CD14-positive monocyte (primary cell): ENCODE results near the gene LGR4. TPM values are rescaled to one million over a fixed set of nuclear protein-coding genes. Genes with fewer than 3 reads are reported as not detected.
A peak's percentile ranks its signal among the peaks of the same experiment; 100 is the strongest.

Source experiments
- DNase-seq, 3 donors: peaks; one replicate each; pipeline ENCODE4 v3.0.0-alpha.2; 2011 to 2022
- H2AFZ ChIP-seq: 2 replicates; pipeline ENCODE4 v1.6.0; 2012; ENCODE audit warnings: mild to moderate bottlenecking, low read depth, low read length, inconsistent platforms; ENCODE audit not compliant: insufficient read depth, poor library complexity, severe bottlenecking
- H3K27ac ChIP-seq, 2 donors: 1 replicate in 1 of 2; 2 replicates in 1 of 2; pipeline ENCODE4 v1.5.1; 2012 to 2013; ENCODE audit warnings: low read length in 2 of 2, control low read depth in 1 of 2, inconsistent platforms in 1 of 2, low read depth in 1 of 2, mild to moderate bottlenecking in 1 of 2
- H3K27me3 ChIP-seq, 2 donors: one replicate each; pipeline versions ENCODE4 v1.6.0 to v1.6.1; 2011 to 2013; ENCODE audit warnings: low read length in 2 of 2; ENCODE audit not compliant: control insufficient read depth in 2 of 2, insufficient read depth in 2 of 2
- H3K36me3 ChIP-seq, 2 donors: replicated peaks in 1 of 2; 1 replicate in 1 of 2; 2 replicates in 1 of 2; pipeline versions ENCODE4 v1.5.1 to v1.6.1; 2012 to 2013; ENCODE audit warnings: low read length in 2 of 2, control low read depth in 1 of 2, inconsistent platforms in 1 of 2, mild to moderate bottlenecking in 1 of 2; ENCODE audit not compliant: insufficient read depth in 2 of 2, control insufficient read depth in 1 of 2
- H3K4me1 ChIP-seq, 2 donors: 1 replicate in 1 of 2; 2 replicates in 1 of 2; pipeline versions ENCODE4 v1.5.1 to v1.6.1; 2012 to 2013; ENCODE audit warnings: low read length in 2 of 2, control low read depth in 1 of 2, inconsistent platforms in 1 of 2, mild to moderate bottlenecking in 1 of 2, moderate library complexity in 1 of 2; ENCODE audit not compliant: insufficient read depth in 2 of 2, control insufficient read depth in 1 of 2
- H3K4me2 ChIP-seq: replicated peaks from 2 replicates; pipeline ENCODE3; 2012; ENCODE audit warnings: low read length, moderate library complexity, mild to moderate bottlenecking; ENCODE audit not compliant: poor library complexity, severe bottlenecking; ENCODE audit errors: extremely low read depth
- H3K4me3 ChIP-seq, 3 experiments: fragments of 200-600 bp in 1 of 3; sonication (generic) in 1 of 3; replicated peaks in 1 of 3; 1 replicate in 2 of 3; 2 replicates in 1 of 3; pipeline ENCODE4 v1.5.1; 2011 to 2013; ENCODE audit warnings: low read length in 3 of 3, mild to moderate bottlenecking in 3 of 3, control low read depth in 2 of 3, low read depth in 2 of 3, inconsistent platforms in 1 of 3, moderate library complexity in 1 of 3
- H3K79me2 ChIP-seq: 2 replicates; pipeline ENCODE4 v1.6.0; 2012; ENCODE audit warnings: mild to moderate bottlenecking, control low read depth, inconsistent platforms, low read length, moderate library complexity; ENCODE audit not compliant: insufficient read depth
- H3K9ac ChIP-seq: 2 replicates; pipeline ENCODE4 v1.6.0; 2017; ENCODE audit warnings: low read length, mild to moderate bottlenecking; ENCODE audit not compliant: insufficient read depth, poor library complexity, severe bottlenecking
- H3K9me3 ChIP-seq, 2 donors: replicated peaks in 1 of 2; 1 replicate in 1 of 2; 2 replicates in 1 of 2; pipeline versions ENCODE4 v1.5.1 to v1.6.1; 2012 to 2013; ENCODE audit warnings: low read length in 2 of 2, control low read depth in 1 of 2; ENCODE audit not compliant: control insufficient read depth in 1 of 2, insufficient read depth in 1 of 2
- H4K20me1 ChIP-seq: 2 replicates; pipeline ENCODE4 v1.6.0; 2012; ENCODE audit warnings: mild to moderate bottlenecking, low read length, control low read depth, moderate library complexity; ENCODE audit not compliant: insufficient read depth
- H3K27ac Mint-ChIP-seq, 7 donors: one replicate each; pipeline ENCODE4 v1.8.0; 2020; ENCODE audit warnings: mild to moderate bottlenecking in 7 of 7, mixed read lengths in 7 of 7, moderate library complexity in 6 of 7, inconsistent platforms in 2 of 7
- H3K27me3 Mint-ChIP-seq, 3 donors: one replicate each; pipeline ENCODE4 v1.8.0; 2021 to 2022; ENCODE audit warnings: low read depth in 3 of 3, mild to moderate bottlenecking in 3 of 3, mixed read lengths in 3 of 3, moderate library complexity in 3 of 3, inconsistent platforms in 1 of 3
- H3K36me3 Mint-ChIP-seq, 2 donors: one replicate each; pipeline ENCODE4 v1.8.0; 2020; ENCODE audit warnings: mixed read lengths in 2 of 2, inconsistent platforms in 1 of 2, mild to moderate bottlenecking in 1 of 2
- H3K4me1 Mint-ChIP-seq: one replicate; pipeline ENCODE4 v1.8.0; 2020; ENCODE audit warnings: mild to moderate bottlenecking, mixed read lengths
- H3K4me3 Mint-ChIP-seq, 2 donors: one replicate each; pipeline ENCODE4 v1.8.0; 2020; ENCODE audit warnings: mild to moderate bottlenecking in 2 of 2, mixed read lengths in 2 of 2, moderate library complexity in 1 of 2
- H3K9me3 Mint-ChIP-seq, 7 donors: one replicate each; pipeline ENCODE4 v1.8.0; 2020 to 2022; ENCODE audit warnings: mixed read lengths in 7 of 7, mild to moderate bottlenecking in 6 of 7, moderate library complexity in 6 of 7, inconsistent platforms in 2 of 7
- WGBS: methylation state at CpG from one replicate; pipeline ENCODE4 v1.1.5; 2013; ENCODE audit warnings: missing lambda C conversion rate; ENCODE audit not compliant: insufficient coverage; 5-methylcytosine and 5-hydroxymethylcytosine counted together
- intact Hi-C, 2 donors: fragments of 100-400 bp; cut with micrococcal nuclease; formaldehyde crosslinking; loops; one replicate each; pipeline versions ENCODE4 v1.15.0 to v1.15.1; 2023
- polyA plus RNA-seq, 3 donors: library from polyadenylated mRNA; depleted of rRNA in 1 of 3; unstranded in 2 of 3; stranded (reverse) in 1 of 3; fragments of 300-500 nt in 2 of 3; fragments of >200 nt in 1 of 3; fragmentation: Illumina TruSeq in 2 of 3; gene quantifications; 1 replicate in 2 of 3; 2 replicates in 1 of 3; pipeline ENCODE4 v1.2.3, GENCODE V29; 2012 to 2021
- TF ChIP-seq, protein P1 (sequence below): fragments of 200-600 bp; IDR thresholded peaks from one replicate; pipeline ENCODE4 v1.8.0; 2022; ENCODE audit warnings: antibody characterized with exemption, mild to moderate bottlenecking

The LGR4 gene
- polyA plus RNA-seq, 3 donors, result 0.67 to 0.92 (median 0.72) TPM

DNA sequence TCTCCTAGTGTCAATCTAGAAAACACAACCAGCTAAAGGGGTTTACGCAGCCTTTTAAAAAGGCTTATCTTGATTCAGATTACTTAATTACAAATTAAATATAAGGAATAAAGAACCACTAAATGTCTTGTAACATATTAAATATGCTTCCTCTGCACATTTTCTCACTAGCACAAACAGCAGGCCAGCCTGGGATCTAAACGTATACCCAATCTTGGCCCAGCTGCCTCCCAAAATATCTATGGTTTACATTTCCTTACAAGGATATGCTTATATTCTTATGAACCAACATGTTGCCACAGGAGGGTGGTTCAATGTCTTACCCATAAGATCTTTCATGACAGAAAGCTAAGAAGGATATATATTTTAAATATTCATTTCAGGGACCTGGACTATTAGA lies 7.7 kb downstream of the LGR4 start:
- no CpG with 5 or more reads among the region's 2 CpGs for WGBS
- H2AFZ ChIP-seq, result no peak overlapping the region
- no peak overlapping the region for H3K9ac ChIP-seq
- peaks cover 35 to 40% of the 10 kb centered on the region in 2 donors for H3K4me1 ChIP-seq
- H3K4me3 ChIP-seq, result no peak overlapping the region
- no peak overlapping the region for H3K4me2 ChIP-seq
- TF ChIP-seq, protein P1, sequence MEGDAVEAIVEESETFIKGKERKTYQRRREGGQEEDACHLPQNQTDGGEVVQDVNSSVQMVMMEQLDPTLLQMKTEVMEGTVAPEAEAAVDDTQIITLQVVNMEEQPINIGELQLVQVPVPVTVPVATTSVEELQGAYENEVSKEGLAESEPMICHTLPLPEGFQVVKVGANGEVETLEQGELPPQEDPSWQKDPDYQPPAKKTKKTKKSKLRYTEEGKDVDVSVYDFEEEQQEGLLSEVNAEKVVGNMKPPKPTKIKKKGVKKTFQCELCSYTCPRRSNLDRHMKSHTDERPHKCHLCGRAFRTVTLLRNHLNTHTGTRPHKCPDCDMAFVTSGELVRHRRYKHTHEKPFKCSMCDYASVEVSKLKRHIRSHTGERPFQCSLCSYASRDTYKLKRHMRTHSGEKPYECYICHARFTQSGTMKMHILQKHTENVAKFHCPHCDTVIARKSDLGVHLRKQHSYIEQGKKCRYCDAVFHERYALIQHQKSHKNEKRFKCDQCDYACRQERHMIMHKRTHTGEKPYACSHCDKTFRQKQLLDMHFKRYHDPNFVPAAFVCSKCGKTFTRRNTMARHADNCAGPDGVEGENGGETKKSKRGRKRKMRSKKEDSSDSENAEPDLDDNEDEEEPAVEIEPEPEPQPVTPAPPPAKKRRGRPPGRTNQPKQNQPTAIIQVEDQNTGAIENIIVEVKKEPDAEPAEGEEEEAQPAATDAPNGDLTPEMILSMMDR, result no peak
- no peaks in the 10 kb centered on the region for H3K9me3 Mint-ChIP-seq
- H3K9me3 ChIP-seq, result no peaks in the 10 kb centered on the region
- no peak overlapping the region for H3K27ac Mint-ChIP-seq
- H3K4me1 Mint-ChIP-seq, result peaks cover 29% of the 10 kb centered on the region
- H3K36me3 ChIP-seq, result no peaks in the 10 kb centered on the region
- intact Hi-C loops, result no loop called here
- no peaks in the 10 kb centered on the region for H3K79me2 ChIP-seq
- no peak overlapping the region for H3K4me3 Mint-ChIP-seq
- DNase-seq, result no peak
- H3K27ac ChIP-seq, result no peak overlapping the region
- H3K36me3 Mint-ChIP-seq, result no peaks in the 10 kb centered on the region
- peaks cover 0 to 2% (median 0%) of the 10 kb centered on the region in 3 donors for H3K27me3 Mint-ChIP-seq
- H4K20me1 ChIP-seq, result no peaks in the 10 kb centered on the region
- H3K27me3 ChIP-seq, result no peaks in the 10 kb centered on the region

DNA sequence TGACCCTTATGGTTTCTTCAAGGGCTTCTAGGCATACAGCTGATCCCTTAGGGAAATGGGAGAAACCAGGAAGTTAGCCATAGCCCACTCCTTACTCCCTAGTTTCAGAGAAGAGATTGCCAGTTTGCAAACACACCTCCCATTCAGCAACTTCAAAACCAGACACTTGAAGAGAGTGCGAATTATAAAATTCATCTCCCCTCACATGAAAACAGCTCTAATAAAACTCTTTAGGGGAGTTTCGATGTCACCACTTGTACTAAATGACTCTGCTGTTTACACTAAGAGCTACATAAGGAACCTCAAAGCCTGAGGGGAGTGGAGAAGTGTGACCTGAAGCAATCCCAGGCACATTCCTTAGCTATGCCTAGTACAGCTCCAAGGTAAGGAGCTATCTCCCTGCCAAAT lies 8.3 kb downstream of the LGR4 start:
- Mint-ChIP-seq H3K27me3 (peaks cover 0 to 1% (median 0%) of the 10 kb centered on the region in 3 donors), H3K9me3 (no peaks in the 10 kb centered on the region), H3K27ac (peak overlapping the region in 2 of 7 donors; percentile 25 to 56), H3K4me1 (peaks cover 22% of the 10 kb centered on the region), H3K36me3 (no peaks in the 10 kb centered on the region), H3K4me3 (no peak overlapping the region)
- no peak overlapping the region for H3K4me3 ChIP-seq
- H3K4me1 ChIP-seq, result peaks cover 31 to 35% of the 10 kb centered on the region in 2 donors
- no peaks in the 10 kb centered on the region for H3K36me3 ChIP-seq
- H3K4me2 ChIP-seq, result no peak overlapping the region
- intact Hi-C loops, result no loop called here
- peak overlapping the region; percentile 5 for H2AFZ ChIP-seq
- H3K79me2 ChIP-seq, result no peaks in the 10 kb centered on the region
- TF ChIP-seq, protein P1, result no peak
- H3K9ac ChIP-seq, result no peak overlapping the region
- H3K27me3 ChIP-seq, result no peaks in the 10 kb centered on the region
- no peak overlapping the region for H3K27ac ChIP-seq
- H3K9me3 ChIP-seq, result no peaks in the 10 kb centered on the region
- no CpG with 5 or more reads among the region's 2 CpGs for WGBS
- no peaks in the 10 kb centered on the region for H4K20me1 ChIP-seq
- DNase-seq, result no peak
